GM12892 (cell line): ENCODE measurements around the gene YPEL1.

Experiments
- POLR2A ChIP-seq: IDR thresholded peaks from 2 replicates; pipeline ENCODE4 v1.6.1; 2011; ENCODE audit warnings: low read depth, low read length, control low read depth
- POLR2AphosphoS5 ChIP-seq: IDR thresholded peaks from 2 replicates; pipeline ENCODE4 v1.6.1; 2011; ENCODE audit warnings: low read depth, low read length, control low read depth

DNA sequence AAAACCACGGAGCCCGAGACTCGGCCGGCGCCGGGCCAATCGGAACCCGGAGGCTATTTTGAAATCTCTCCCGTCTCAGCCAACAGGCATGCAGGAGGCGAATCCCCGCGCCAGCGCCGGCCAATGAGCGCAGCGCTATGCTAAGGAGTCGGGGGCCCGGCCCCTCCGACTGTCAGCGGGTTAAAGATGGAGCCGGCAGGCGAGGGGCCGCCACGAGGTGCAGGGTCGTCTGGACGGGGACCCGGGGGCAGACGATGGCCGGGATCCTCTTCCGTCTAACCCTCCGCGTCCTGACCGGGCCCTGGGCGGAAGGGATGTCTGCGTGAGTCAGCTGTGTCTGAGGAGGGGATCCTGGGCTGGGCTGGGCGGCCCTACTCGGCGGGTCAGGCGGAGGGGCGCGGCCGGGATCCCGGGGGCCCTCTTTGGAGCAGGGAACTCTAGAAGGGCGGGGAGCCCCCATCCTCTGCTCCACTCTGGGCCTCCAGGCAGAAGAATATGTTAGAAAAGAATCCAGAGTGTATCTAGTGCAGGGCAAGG lies 83.5 kb downstream of the YPEL1 start:
- TF ChIP-seq POLR2AphosphoS5, result peak; percentile 63
- peak; percentile 84 for TF ChIP-seq POLR2A
